ENCODE results near the gene GPR173. TPM values are rescaled to one million over a fixed set of nuclear protein-coding genes. Genes with fewer than 3 reads are reported as not detected.

GPR173 gene
- polyA plus RNA-seq, 1 experiment = 2.7 TPM

DNA sequence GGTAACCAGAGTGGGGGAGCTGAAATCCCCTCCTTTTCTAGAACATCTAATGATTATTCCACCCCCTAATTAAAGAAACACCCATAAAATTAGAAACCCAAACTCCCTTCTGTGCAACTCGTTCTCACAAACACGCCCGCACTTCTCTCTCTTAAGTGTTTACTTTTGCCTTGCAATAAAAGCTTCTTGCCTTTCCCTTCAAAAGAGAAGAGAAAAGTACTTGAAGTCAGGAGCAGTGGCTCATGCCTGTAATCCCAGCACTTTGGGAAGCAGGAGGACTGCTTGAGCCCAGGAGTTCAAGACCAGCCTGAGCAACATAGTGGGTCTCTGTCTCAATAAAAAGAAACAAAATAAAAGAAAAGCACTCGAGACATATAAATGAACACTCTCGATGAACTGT, 3.6 kb upstream of the GPR173 start:
- POLR2A ChIA-PET = no interaction called here
- no peaks in the 10 kb centered on the region for H3K36me3 ChIP-seq (ENCODE audit: control insufficient read depth, insufficient read depth, low read length)
- no peak overlapping the region for H3K4me3 ChIP-seq (ENCODE audit: low read depth, low read length)
- no peaks in the 10 kb centered on the region for H3K27me3 ChIP-seq (ENCODE audit: control insufficient read depth, insufficient read depth, low read length)
- CTCF ChIA-PET = interaction anchor here (0.7 kb wide), 1 partner anchor 27 kb away, joined by 3 read pairs; no protein-coding TSS in a partner anchor
- DNase-seq (ENCODE audit: low read depth) = no peak
- no peak for TF ChIP-seq CTCF (IDR thresholded peaks at IDR 0.05; ENCODE audit: insufficient read depth, low read depth, low read length)

GRCh38 chrX:53047228-53047627, 1.4 kb upstream of the GPR173 start:
- Histone ChIP-seq H3K27me3 (ENCODE audit: control insufficient read depth, insufficient read depth, low read length) (no peaks in the 10 kb centered on the region), H3K4me3 (ENCODE audit: low read depth, low read length) (no peak overlapping the region), H3K36me3 (ENCODE audit: control insufficient read depth, insufficient read depth, low read length) (no peaks in the 10 kb centered on the region)
- peak; percentile 28; the same call in 1 of the 2 replicates for TF ChIP-seq CTCF (IDR thresholded peaks at IDR 0.05; ENCODE audit: insufficient read depth, low read depth, low read length)
- DNase-seq (ENCODE audit: low read depth) = no peak
- ChIA-PET CTCF (no interaction called here), POLR2A (no interaction called here)

- no peak for DNase-seq (ENCODE audit: low read depth)
- POLR2A ChIA-PET = no interaction called here
- CTCF ChIA-PET = no interaction called here
Measured at GRCh38 chrX:53049127-53049517, 533 bp downstream of the GPR173 start.

GRCh38 chrX:53050841-53051240, 2.3 kb downstream of the GPR173 start:
- no peak for TF ChIP-seq CTCF (IDR thresholded peaks at IDR 0.05; ENCODE audit: insufficient read depth, low read depth, low read length)
- POLR2A ChIA-PET = no interaction called here
- Histone ChIP-seq H3K27me3 (ENCODE audit: control insufficient read depth, insufficient read depth, low read length) (no peaks in the 10 kb centered on the region), H3K4me3 (ENCODE audit: low read depth, low read length) (no peak overlapping the region), H3K36me3 (ENCODE audit: control insufficient read depth, insufficient read depth, low read length) (no peaks in the 10 kb centered on the region)
- DNase-seq (ENCODE audit: low read depth) = no peak
- CTCF ChIA-PET = no interaction called here

More at GRCh38 chrX:53049127-53049517, 533 bp downstream of the GPR173 start:
- no peaks in the 10 kb centered on the region for H3K27me3 ChIP-seq (ENCODE audit: control insufficient read depth, insufficient read depth, low read length)
- TF ChIP-seq CTCF (IDR thresholded peaks at IDR 0.05; ENCODE audit: insufficient read depth, low read depth, low read length) = no peak
- no peaks in the 10 kb centered on the region for H3K36me3 ChIP-seq (ENCODE audit: control insufficient read depth, insufficient read depth, low read length)
- peak overlapping the region; percentile 65 for H3K4me3 ChIP-seq (ENCODE audit: low read depth, low read length)

DNA sequence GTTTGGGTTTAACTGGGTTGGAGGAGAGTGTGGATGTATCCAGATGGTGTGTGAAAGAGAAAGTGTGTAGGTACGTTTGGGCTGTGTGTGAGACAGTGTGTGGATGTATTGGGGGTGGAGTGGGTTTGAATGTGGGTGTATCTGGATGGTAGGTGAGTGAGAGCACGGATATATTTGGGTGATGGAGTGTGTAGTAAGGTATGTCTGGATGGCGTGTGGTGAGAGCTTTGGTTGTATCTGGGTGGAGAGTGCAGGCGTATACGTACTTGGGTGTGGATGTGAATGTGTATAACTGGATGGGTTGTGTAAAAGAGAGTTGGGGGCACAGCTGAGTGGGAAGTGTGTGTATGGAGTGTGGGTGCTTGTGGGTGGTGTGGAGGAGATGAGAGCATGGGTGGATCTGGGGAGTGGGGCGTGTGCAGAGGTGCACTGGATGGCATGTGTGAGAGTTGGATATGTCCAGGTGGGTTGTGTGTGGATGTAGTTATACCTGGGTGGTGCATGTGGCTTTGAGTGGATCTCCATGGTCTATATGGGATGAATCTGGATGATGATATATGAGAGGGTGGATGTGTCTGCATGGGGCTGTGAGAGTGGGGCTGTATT, 6.8 kb downstream of the GPR173 start:
- Histone ChIP-seq H3K36me3 (ENCODE audit: control insufficient read depth, insufficient read depth, low read length) (no peaks in the 10 kb centered on the region), H3K4me3 (ENCODE audit: low read depth, low read length) (no peak overlapping the region), H3K27me3 (ENCODE audit: control insufficient read depth, insufficient read depth, low read length) (no peaks in the 10 kb centered on the region)
- ChIA-PET CTCF (no interaction called here), POLR2A (no interaction called here)
- no peak for DNase-seq (ENCODE audit: low read depth)
- TF ChIP-seq CTCF (IDR thresholded peaks at IDR 0.05; ENCODE audit: insufficient read depth, low read depth, low read length) = no peak

Data from BJ (cell line).